Measurements from ENCODE around the gene MALRD1.

Gene MALRD1

DNA sequence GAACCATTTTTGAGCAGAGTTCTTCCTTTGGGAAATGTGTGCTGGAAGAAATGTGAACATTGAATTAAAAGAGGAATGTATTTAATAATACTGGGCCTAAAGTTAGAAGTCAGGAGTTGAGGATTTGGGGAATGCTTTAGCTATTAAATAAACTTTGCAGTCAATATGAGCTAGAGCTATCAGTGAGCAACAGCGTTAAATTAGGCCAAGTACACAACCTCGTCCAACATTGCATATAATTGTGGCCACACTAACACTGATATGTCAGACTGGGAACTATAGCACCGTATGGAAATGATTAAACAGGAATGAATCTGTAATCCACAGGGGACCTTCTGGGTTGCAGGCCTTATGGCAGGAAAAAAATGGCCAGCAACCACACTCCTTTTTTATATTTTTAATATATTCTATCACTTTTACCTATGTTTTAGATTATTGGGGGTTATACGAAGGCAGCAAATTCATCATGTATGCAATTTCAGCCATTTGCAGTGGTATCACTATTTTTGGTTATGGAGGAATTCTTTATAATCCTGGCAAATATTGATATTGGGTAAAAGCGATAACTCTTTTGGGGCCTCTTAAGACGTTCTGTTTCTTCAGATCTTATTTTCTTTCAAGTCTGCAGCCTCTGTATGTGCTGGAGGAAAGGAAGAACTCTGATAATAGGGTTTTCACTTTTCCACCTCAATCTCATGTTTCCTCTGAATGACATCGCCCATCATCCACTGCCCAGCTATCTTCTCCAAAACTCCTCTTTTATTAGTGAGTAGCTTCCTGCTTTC is 531.4 kb downstream of the MALRD1 start:
- TF ChIP-seq, protein P1, sequence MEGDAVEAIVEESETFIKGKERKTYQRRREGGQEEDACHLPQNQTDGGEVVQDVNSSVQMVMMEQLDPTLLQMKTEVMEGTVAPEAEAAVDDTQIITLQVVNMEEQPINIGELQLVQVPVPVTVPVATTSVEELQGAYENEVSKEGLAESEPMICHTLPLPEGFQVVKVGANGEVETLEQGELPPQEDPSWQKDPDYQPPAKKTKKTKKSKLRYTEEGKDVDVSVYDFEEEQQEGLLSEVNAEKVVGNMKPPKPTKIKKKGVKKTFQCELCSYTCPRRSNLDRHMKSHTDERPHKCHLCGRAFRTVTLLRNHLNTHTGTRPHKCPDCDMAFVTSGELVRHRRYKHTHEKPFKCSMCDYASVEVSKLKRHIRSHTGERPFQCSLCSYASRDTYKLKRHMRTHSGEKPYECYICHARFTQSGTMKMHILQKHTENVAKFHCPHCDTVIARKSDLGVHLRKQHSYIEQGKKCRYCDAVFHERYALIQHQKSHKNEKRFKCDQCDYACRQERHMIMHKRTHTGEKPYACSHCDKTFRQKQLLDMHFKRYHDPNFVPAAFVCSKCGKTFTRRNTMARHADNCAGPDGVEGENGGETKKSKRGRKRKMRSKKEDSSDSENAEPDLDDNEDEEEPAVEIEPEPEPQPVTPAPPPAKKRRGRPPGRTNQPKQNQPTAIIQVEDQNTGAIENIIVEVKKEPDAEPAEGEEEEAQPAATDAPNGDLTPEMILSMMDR (IDR thresholded peaks at IDR 0.05; ENCODE audit: borderline replicate concordance, insufficient read depth, low read depth, low read length) = no peak
- no peak overlapping the region for H3K4me3 ChIP-seq (ENCODE audit: low read depth, low read length)

DNA sequence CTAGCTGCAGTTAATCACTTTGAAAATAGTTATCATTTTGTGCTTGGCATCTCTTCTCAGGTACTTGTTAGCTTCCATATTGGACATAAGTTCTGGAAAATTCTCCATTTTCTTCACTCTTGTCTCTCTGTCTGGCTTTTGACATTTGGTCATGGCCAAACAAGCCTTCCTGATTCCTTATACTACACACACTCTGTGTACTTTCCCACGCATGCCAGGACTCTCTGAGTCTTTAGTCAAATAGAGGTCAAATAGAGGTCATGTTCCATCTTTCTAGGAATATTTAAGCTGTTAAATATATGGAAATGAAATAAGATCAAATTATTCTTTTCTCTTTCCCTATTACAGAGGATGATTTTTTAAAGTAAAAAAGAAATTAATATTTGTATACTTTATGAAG is 532.1 kb downstream of the MALRD1 start:
- no peak overlapping the region for H3K4me3 ChIP-seq (ENCODE audit: low read depth, low read length)
- TF ChIP-seq, protein P1 (IDR thresholded peaks at IDR 0.05; ENCODE audit: borderline replicate concordance, insufficient read depth, low read depth, low read length) = no peak

DNA sequence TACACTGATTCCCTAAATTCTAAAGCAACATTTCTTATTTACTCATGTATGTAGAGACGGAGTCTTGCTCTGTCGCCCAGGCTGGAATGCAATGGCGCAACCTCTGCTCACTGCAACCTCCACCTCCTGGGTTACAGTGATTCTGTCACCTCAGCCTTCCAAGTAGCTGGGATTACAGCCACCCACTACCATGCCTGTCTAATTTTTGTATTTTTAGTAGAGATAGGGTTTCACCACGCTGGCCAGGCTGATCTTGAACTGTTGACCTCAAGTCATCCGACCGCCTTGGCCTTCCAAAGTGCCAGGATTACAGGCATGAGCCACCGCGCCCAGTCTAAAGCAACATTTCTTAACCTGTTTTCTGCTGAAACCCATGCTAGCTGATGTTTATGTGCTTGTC is 540.0 kb downstream of the MALRD1 start:
- TF ChIP-seq, protein P1 (IDR thresholded peaks at IDR 0.05; ENCODE audit: borderline replicate concordance, insufficient read depth, low read depth, low read length) = no peak
- no peak overlapping the region for H3K4me3 ChIP-seq (ENCODE audit: low read depth, low read length)

DNA sequence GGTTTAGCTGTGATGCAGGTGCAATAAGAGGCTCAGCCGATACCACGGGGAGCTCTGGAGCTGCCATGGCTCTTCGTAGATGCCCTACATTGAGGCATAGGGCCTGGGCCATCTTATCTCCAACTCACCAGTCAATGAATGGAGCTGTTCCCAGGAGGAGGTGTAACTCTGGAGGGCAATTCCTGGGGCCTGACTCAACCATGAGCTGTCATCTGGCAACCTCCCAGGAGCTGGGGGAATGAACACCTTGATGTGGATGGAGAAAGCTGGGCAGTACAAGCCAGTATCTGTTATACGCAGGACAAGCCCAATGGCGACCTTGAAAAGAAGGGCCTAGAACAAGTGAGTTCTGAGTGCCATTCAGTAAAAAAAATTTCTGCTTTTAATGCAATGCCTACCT is 543.7 kb downstream of the MALRD1 start:
- no peak overlapping the region for H3K4me3 ChIP-seq (ENCODE audit: low read depth, low read length)
- TF ChIP-seq, protein P1 (IDR thresholded peaks at IDR 0.05; ENCODE audit: borderline replicate concordance, insufficient read depth, low read depth, low read length) = no peak

DNA sequence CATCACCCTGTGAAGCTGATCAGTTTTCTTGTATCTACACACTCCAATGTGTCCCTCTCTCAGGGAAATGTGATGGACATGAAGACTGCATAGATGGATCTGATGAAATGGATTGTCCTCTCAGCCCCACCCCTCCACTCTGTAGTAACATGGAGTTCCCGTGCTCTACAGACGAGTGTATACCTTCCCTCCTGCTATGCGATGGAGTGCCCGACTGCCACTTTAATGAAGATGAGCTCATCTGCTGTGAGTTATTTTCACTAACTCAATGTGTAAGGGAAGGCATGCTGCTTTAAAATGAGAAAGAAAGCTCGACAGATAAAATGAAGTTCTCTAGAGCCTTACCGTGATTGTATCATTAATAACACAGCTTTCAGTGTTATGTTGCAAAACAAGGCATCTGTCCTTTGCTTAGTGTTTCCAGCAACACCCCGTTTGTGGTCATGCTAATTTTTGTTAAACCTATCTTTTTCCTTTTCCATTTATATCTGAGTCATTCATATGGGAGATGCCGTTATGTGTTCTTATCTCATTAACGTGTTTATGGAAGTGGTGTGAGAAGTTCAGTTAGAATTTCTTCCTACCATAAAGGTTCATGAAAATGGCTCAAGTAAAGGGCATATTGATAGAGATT is 546.7 kb downstream of the MALRD1 start:
- H3K4me3 ChIP-seq (ENCODE audit: low read depth, low read length) = no peak overlapping the region
- TF ChIP-seq, protein P1 (IDR thresholded peaks at IDR 0.05; ENCODE audit: borderline replicate concordance, insufficient read depth, low read depth, low read length) = no peak

DNA sequence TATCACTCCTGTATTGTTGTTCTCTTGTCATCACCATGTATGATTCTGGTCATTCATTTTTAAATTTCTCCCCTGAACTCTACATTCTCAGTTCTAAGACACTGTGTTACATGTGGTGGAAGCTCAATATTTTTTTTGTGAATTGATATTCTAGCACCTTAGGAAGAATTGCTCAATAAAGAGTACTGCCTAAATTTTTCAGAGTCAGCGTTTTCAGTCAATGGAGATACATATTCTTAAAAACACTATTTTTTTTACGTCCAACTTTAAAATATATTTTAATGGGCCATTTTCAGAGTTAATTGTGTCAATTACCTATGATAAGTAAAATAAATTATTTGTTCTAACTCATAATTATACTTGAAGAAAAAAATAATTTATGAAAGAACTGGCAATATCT is 557.2 kb downstream of the MALRD1 start:
- no peak overlapping the region for H3K4me3 ChIP-seq (ENCODE audit: low read depth, low read length)
- TF ChIP-seq, protein P1 (IDR thresholded peaks at IDR 0.05; ENCODE audit: borderline replicate concordance, insufficient read depth, low read depth, low read length) = no peak

DNA sequence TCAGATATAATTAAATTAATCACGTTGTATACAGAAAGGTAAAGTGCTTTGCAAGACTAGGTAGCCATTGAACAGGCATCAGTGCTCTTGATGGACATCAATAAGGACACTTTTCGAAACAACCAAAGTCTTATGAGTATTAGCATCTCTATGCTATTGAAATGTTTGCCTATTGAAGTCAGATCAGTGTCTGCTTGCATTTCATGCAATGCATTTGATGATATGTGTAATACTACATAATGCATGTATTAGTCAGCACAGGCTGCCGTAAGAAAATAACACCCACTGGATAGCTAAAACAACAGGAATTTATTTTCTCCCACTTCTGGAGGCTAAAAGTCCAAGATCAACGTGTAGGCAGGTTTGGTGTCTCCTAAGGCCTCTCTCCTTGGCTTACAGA is 558.4 kb downstream of the MALRD1 start:
- TF ChIP-seq, protein P1 (IDR thresholded peaks at IDR 0.05; ENCODE audit: borderline replicate concordance, insufficient read depth, low read depth, low read length) = no peak
- H3K4me3 ChIP-seq (ENCODE audit: low read depth, low read length) = no peak overlapping the region
